UCSD-AML1 (cell line): ENCODE data around the gene PPM1E.
"Not testable (repeated sequence)": the region's sequence is repeated elsewhere in the genome, so short reads cannot be mapped to it uniquely, and the experiment has no call there.

Source experiments
- DNase-seq: peaks from one replicate; lab custom pipeline; 2025; ENCODE audit not compliant: unreplicated experiment; lab: John Stamatoyannopoulos, UW

Gene PPM1E

GRCh38 chr17:58837699-58838098 is 82.0 kb downstream of the PPM1E start:
- DNase-seq, result no peak

GRCh38 chr17:58840820-58841612 is 85.4 kb downstream of the PPM1E start:
- no peak for DNase-seq

DNA sequence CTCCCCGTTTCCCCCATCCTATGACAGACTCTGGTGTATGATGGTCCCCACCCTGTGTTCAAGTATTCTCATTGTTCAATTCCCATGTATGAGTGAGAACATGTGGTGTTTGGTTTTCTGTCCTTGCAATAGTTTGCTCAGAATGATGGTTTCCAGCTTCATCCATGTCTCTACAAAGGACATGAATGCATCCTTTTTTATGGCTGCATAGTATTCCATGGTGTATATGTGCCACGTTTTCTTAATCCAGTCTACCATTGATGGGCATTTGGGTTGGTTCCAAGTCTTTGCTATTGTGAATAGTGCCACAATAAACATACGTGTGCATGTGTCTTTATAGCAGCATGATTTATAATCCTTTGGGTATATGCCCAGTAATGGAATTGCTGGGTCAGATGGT is 90.8 kb downstream of the PPM1E start:
- not testable (repeated sequence) for DNase-seq

- not testable (repeated sequence) for DNase-seq
These were observed 94.5 kb downstream of the PPM1E start for GRCh38 chr17:58850106-58850505.

DNA sequence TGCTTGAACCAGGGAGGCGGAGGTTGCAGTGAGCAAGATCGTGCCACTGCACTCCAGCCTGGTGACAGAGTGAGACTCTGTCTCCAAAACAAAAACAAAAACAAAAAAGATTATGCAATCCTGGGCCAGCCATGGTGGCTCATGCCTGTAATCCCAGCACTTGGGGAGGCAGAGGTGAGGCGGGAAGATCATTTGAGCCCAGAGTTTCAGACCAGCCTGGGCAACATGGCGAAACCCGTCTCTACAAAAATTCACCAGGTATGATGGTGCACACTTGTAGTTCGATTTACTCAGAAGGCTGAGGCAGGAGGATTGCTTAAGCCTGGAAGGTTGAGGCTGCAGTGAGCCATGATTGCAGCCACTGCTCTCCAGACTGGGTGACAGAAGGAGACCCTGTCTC is 109.6 kb downstream of the PPM1E start:
- DNase-seq, result no peak

- DNase-seq, result no peak
These were observed 115.1 kb downstream of the PPM1E start for GRCh38 chr17:58870747-58871146.

DNA sequence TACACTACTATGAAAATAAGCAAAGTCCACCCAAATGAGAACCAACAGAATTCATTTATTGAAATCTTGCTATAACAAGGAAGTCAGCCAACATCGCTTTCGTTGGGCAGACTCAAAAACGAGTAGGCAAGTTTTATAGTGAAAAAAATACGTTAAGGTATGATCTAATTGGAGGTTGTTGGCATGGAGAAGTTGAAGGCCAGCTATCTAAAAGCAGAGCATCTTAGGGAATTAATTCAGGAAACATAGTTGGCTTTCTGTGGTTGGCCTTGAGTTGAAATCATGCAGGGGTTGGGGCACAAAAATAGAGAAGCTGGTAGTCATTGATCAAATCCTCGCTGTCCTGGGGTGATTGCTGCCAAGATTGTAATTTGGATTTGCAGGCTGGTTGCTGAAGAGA is 118.3 kb downstream of the PPM1E start:
- no peak for DNase-seq

DNA sequence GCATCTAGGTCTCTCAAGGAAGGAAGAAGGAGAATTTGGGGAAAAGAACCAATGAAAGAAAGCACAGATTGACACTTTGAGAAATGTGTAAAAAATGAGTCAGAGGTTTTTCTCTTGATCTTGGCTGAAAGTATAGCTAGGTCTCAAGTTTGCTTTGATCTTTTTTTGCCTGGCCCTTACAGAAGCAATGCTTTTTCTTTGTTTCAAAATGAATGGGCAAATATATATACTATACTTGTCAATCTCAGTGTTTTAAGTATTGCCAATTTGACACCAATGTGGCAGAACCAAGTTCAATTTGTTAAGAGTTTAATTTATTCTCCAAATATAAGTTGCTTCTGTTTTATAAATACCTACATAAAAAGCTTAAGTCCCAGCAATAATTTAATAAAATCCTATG is 119.6 kb downstream of the PPM1E start:
- DNase-seq, result no peak

GRCh38 chr17:58884161-58884560 is 128.5 kb downstream of the PPM1E start:
- DNase-seq, result no peak

DNA sequence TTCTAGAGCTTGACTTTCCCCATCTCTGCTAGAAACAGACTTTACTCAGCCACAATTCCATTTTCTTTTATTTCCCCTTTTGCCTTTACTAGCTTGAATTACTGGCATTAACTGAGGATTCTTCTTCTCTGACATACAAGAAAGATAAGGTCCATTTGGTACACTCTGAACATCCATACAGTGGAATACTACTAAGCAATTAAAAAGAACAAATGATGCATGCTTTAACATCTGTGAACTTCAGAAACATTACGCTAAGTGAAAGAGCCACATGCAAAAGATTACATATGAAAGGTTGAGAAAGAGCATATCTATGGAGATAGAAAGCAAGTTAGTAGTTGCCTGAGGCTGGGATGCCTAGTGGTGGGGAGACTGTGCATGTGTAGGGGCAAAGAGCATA is 130.9 kb downstream of the PPM1E start:
- DNase-seq, result no peak

DNA sequence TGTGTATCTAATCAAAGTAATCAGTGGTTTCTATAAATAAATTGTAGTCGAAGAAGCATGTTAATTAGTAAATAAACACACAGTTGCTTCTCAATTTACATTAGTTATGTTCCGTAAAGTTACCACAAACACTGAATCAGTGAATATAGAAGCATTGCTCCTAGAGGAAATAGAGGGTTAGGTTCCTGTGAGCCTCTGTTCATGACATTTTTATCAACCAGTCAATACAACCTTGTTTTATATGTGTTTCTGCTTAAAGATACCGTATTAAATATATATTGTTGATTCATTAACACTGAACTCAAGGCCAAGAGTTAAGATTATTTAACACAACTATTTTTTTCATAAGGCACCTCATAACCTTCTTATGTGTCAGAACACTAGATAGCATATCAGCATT is 134.3 kb downstream of the PPM1E start:
- no peak for DNase-seq

GRCh38 chr17:58899191-58899590 is 143.5 kb downstream of the PPM1E start:
- no peak for DNase-seq

DNA sequence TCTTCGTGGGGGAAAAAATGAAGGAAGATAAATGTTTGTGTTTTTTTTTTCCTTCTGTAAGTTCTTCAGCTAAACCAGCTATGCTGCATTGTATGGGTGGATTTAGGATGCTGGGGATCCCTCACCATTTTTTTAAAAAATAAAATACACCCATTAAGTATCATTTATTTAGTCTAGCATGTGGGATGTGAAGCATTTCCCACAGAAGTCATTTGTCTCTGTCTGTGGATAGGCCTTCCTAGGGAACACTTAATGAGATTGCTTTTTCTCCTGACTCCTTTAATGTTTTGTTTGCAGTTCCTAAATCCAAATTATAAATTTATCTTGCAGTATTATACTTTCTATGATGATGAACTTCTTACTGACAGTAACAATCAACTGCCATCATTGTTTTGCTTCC is 146.7 kb downstream of the PPM1E start:
- DNase-seq, result no peak

GRCh38 chr17:58911741-58912343 is 156.2 kb downstream of the PPM1E start:
- no peak for DNase-seq

- DNase-seq, result no peak
These were observed 157.9 kb downstream of the PPM1E start for GRCh38 chr17:58913552-58913951.

DNA sequence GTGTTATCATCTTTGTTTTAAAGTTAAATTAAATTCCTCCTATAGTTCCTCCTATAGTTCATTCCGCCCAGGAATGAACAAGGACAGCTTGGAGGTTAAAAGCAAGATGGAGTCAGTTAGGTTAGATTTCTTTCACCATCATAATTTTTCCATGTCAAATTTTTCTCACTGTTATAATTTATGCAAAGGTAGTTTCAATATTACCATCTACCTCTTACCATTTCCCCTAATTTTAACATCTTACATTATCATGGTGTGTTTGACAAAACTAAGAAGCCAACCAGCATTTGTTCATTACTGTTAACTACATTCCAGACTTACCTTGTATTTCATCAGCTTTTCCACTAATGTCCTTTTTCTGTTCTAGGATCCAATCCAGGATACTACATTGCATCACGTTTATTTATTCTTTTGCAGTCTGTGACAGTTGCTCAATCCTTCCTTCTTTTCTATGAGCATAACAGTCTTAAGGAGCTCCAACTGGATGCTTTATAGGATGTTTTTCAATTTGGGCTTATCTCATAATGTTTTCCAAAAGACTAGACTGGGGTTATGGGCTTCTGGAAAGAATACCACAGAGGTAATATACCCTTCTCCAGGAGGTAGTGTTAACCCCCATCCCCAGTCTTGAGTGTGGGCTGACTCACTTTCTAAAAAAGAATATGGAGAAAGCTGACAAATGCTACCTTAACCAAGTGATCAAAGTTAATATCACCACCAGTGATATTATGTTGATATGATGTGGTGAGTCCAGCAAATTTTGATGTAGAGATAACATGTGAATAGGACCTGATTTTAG is 158.5 kb downstream of the PPM1E start:
- no peak for DNase-seq

GRCh38 chr17:58917228-58917627 is 161.6 kb downstream of the PPM1E start:
- no peak for DNase-seq

- DNase-seq, result no peak
These were observed 162.4 kb downstream of the PPM1E start for GRCh38 chr17:58918072-58918471.

DNA sequence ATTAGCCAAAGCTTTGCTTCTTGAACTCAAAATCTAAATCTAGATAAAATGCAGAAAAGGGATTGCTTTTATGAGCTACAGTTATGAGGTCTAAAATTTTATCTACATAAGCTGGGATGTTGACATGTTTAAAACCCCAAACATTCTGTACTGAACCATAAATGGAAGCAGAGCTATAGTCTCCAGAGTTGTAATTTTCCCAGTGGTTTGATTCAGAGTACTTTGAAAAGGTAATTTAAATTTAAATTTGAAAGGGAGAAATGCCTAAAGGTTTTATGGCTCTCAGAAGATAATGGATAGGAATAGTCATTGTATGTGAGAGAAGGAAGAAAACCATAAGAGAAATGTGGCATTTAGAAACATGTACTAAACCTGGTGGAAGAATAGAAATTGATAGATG is 163.2 kb downstream of the PPM1E start:
- DNase-seq, result no peak

GRCh38 chr17:58920773-58921172 is 165.1 kb downstream of the PPM1E start:
- DNase-seq, result no peak

GRCh38 chr17:58932956-58933355 is 177.3 kb downstream of the PPM1E start:
- no peak for DNase-seq

- DNase-seq, result no peak
These were observed 180.6 kb downstream of the PPM1E start for GRCh38 chr17:58936295-58936694.
